ENCODE measurements around the gene C1QTNF3. TPM values are rescaled to one million over a fixed set of nuclear protein-coding genes. Genes with fewer than 3 reads are reported as not detected.

C1QTNF3 gene
- total and polyA plus RNA-seq, 12 donors, result 0.42 to 13.0 (median 1.9) TPM

DNA sequence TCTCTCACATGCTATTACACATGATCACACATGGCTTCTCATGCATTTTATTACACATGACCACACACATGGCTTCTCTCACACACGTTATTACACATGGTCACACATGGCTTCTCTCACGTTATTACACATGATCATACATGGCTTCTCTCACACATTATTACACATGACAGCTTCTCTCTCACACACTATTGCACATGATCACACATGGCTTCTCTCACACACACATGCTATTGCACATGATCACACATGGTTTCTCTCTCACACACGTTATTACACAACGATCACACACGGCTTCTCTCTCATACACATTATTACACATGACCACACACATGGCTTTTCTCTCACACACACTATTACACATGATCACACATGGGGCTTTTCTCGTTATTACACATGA, 57.6 kb downstream of the C1QTNF3 start:
- Histone ChIP-seq H3K36me3 (replicated peaks in 1 of 2) (peaks cover 0 to 22% of the 10 kb centered on the region in 2 donors), H3K4me1 (replicated peaks in 1 of 2) (no peaks in the 10 kb centered on the region), H3K4me3 (no peak overlapping the region), H3K27me3 (no peaks in the 10 kb centered on the region), H3K27ac (no peak overlapping the region), H3K9me3 (replicated peaks in 1 of 3) (no peaks in the 10 kb centered on the region)
- intact Hi-C loops (cut with DNase I), result no loop called here
- DNase-seq, result no peak
- 93 to 96% (median 95%) methylated on average over 6 of the region's 6 CpGs for WGBS, 4 donors
- TF ChIP-seq POLR2A (IDR thresholded peaks at IDR 0.05) (no peak), CTCF (IDR thresholded peaks at IDR 0.05) (no peak)

GRCh38 chr5:33984671-33985124, 58.3 kb downstream of the C1QTNF3 start, which contains the start of gene SLC45A2:
Gene SLC45A2, minus strand, starts transcription at chr5:33984693. Its CDS starts 110 bp downstream, at chr5:33984583.
- H3K4me1 ChIP-seq (replicated peaks in 1 of 2), result no peaks in the 10 kb centered on the region
- no peak for TF ChIP-seq POLR2A (IDR thresholded peaks at IDR 0.05)
- no peak for TF ChIP-seq CTCF (IDR thresholded peaks at IDR 0.05)
- WGBS, 4 donors, result 69 to 79% (median 75%) methylated on average over 7 of the region's 7 CpGs
- H3K4me3 ChIP-seq, result no peak within 1 kb of the TSS
- no peaks in the 10 kb centered on the region for H3K9me3 ChIP-seq (replicated peaks in 1 of 3)
- peaks cover 0 to 22% of the 10 kb centered on the region in 2 donors for H3K36me3 ChIP-seq (replicated peaks in 1 of 2)
- no peak within 1 kb of the TSS for H3K27ac ChIP-seq
- DNase-seq, result peak in 1 of 7 donors; percentile 23
- intact Hi-C loops (cut with DNase I), result no loop called here
- H3K27me3 ChIP-seq, result no peaks in the 10 kb centered on the region

GRCh38 chr5:33984178-33984577, 58.8 kb downstream of the C1QTNF3 start:
- Histone ChIP-seq H3K4me1 (replicated peaks in 1 of 2) (no peaks in the 10 kb centered on the region), H3K36me3 (replicated peaks in 1 of 2) (peaks cover 0 to 22% of the 10 kb centered on the region in 2 donors), H3K27me3 (no peaks in the 10 kb centered on the region), H3K4me3 (no peak overlapping the region), H3K9me3 (replicated peaks in 1 of 3) (no peaks in the 10 kb centered on the region), H3K27ac (no peak overlapping the region)
- WGBS, 4 donors, result 89 to 95% (median 94%) methylated on average over 14 to 15 of the region's 15 CpGs; no CpG with 5 or more reads in 1 of the 4 donors
- no peak for DNase-seq
- intact Hi-C loops (cut with DNase I), result no loop called here
- TF ChIP-seq POLR2A (IDR thresholded peaks at IDR 0.05) (no peak), CTCF (IDR thresholded peaks at IDR 0.05) (no peak)

- WGBS, 4 donors, result 78 to 86% (median 84%) methylated on average over 8 of the region's 8 CpGs
- no peaks in the 10 kb centered on the region for H3K9me3 ChIP-seq (replicated peaks in 1 of 3)
- peaks cover 0 to 2% of the 10 kb centered on the region in 2 donors for H3K36me3 ChIP-seq (replicated peaks in 1 of 2)
- no peak overlapping the region for H3K4me3 ChIP-seq
- no peak for DNase-seq
- intact Hi-C loops (cut with DNase I), result no loop called here
- TF ChIP-seq POLR2A (IDR thresholded peaks at IDR 0.05) (no peak), CTCF (IDR thresholded peaks at IDR 0.05) (no peak)
- H3K27me3 ChIP-seq, result no peaks in the 10 kb centered on the region
- H3K4me1 ChIP-seq (replicated peaks in 1 of 2), result no peaks in the 10 kb centered on the region
- no peak overlapping the region for H3K27ac ChIP-seq
Observed at GRCh38 chr5:33981408-33982162, 61.4 kb downstream of the C1QTNF3 start.
